UCSD-AML1 (cell line): ENCODE measurements around the gene CERS6.

Experiments used
- DNase-seq: peaks from one replicate; lab custom pipeline; 2025; ENCODE audit not compliant: unreplicated experiment; lab: John Stamatoyannopoulos, UW

Gene CERS6

DNA sequence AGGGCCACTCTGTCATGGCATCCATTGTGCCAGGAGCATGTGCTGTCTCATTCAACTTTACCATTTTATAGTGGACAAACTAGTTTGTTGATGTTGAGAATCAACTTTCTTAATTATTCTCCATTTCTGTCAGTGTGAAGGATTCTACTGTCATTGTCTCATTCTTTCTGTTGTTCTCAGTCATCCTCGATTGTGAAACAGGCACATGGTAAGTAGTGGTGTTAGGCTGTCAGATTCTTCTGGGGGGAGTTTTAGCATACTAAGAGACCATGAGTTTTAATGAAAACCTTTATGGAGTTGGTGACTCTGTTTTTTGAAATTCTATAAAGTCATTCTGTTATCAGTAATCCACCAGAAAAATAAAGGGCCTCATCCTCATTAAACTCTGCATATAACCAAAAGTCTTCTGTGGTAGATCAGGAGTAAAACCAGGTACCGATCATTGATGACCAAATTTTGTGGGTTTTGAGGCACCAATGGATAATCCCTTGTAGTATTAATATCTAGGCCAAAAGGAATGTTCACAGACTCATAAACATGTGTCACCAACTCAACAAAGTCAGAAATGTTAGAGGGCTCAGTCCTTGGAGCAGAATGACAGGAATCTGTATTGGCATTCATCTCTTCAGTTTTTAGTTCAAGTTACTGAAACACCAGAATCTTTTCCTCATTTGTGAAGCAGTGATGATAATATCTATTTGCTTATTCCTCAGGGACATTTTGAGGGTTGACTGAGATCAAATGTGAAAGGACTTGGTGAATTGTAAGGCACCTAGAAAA is 73.2 kb downstream of the CERS6 start:
- no peak for DNase-seq

- no peak for DNase-seq
Observed at GRCh38 chr2:168529900-168530561, 74.0 kb downstream of the CERS6 start.

DNA sequence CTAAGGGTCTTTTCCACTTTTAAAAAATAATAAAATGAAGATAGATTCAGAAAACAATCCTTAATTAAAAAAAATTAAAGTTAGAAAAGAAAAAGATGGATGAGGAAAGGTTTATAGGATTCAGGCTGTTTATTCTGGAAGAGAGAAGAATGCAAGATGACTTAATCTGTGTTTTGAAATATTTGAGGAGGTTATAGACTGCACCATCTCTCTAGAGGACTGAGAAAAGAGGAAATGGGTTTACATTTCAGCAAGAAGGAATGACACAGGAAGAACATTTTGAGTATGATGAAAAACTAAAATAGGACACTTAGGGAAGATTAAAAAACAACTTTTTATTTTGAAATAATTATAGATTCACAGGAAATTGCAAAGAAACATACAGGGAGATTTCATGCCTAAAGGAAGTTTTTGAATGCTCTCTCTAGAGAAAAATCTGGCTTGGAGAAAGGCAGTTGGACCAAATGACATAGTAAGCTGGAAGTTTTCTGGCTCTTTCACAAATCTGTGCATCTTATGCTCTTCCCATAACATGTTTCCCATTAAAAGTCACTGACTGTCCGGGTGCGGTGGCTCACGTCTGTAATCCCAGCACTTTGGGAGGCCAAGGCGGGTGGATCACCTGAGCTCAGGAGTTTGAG is 75.0 kb downstream of the CERS6 start:
- no peak for DNase-seq

DNA sequence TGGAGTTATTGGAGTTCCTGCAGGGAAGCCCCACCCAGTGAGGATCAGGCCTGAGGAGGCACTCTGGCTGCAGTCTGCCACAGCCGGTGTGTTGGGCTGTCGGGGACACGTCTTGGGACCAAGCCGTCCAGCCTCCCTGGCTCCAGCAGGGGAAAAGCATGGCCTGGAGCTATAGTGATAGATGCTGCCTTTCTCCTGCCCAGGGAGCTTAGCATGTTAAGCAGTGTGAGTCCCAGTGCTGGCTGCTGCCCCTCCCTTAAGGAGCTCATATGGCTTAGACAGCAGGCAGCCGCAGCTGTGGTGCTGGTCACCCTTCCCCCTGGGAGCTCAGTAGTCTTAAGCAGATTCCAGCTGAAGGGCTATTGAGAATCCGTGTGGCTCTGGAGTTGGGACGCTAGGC is 78.9 kb downstream of the CERS6 start:
- no peak for DNase-seq

- DNase-seq: no peak
Observed at GRCh38 chr2:168536925-168537466, 80.9 kb downstream of the CERS6 start.

- DNase-seq: no peak
Observed at GRCh38 chr2:168538133-168538532, 82.1 kb downstream of the CERS6 start.

DNA sequence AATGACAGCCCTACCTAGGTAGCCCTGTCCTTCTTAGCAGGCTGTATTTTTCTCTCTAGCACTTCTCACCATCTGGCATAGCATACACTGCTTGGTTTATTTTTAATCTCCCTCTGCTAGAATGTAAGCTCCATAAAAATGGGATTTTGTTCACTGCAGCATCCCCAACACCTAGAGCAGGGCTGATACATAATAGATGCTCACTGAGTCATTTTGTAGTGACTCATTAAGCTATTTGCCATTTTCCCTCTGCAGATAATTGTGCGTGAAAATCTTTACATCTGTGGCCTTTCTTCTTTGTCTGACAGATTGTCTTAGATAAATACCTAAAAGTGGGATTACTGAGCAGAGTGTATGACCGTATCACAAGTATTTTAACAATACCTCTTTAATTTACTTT is 82.5 kb downstream of the CERS6 start:
- DNase-seq: no peak

- DNase-seq: no peak
Observed at GRCh38 chr2:168539945-168540344, 83.9 kb downstream of the CERS6 start.

GRCh38 chr2:168541858-168542257 is 85.8 kb downstream of the CERS6 start:
- no peak for DNase-seq

DNA sequence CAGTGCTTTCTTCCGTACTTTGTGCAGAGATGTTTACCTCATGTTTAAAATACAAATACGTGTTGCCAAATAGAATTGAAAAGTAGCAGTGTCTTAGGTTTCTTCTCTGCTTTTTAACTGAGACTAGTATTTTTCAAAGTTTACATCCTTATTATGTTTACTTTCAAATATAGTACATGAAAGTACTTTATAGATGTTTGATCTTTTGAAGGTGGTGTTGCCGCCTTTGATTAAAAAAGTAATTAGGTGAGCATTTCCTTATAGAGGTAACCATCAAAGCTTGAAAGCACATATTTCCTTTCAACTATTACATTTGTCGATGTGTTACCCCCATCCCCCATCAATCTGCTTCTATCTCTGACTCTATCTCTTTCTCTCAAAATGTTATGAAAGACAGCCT is 87.0 kb downstream of the CERS6 start:
- DNase-seq: no peak

- DNase-seq: no peak
Observed at GRCh38 chr2:168543935-168544334, 87.9 kb downstream of the CERS6 start.

DNA sequence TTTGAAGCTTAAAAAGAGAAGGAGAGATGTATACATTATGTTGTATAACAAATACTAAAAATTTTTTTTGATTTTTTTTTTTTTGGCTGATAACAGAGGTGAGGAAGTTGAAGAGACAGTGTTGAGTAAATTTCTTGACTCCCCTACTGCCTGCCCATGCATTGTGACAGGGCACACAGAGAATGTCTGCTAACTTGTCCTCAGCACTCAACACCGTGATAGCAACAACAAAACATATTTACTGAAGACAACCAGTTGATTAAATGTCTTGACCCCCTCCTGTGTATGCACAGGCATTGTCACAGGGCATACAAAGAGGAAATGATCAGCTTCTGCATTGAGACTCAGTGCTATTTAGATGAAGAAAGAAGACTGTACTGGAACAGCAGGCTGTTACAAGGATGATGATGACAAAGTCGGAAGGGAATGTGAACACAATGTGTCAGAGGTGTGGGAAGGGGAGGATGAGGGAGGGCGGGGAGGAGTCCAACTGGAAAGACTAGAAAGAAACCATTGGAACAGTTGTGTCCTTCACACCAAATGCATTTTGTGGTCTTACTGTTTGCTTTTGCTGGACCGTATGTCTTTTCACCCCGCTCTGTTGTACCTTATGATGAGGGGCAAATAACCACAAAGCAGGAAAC is 89.5 kb downstream of the CERS6 start:
- peak; percentile 21 for DNase-seq

DNA sequence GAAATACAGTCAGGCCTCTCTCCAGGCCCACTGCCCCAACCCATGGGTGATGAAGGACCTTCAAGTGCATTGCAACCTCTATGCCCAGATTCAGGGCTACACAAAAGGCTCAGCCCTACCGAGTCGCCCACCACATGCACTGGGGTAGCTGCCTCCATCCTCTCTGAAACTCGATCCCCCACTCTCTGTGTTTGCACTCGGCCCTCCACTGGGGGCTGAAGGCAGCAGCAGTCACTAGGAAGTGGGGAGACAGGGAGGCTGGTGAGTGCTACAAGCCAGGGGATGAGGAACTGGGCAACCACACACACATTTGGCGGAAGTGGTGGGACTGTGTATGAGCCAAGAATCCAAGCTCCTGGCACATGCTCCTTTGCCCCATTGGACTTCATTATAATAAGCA is 94.6 kb downstream of the CERS6 start:
- DNase-seq: peak; percentile 66

DNA sequence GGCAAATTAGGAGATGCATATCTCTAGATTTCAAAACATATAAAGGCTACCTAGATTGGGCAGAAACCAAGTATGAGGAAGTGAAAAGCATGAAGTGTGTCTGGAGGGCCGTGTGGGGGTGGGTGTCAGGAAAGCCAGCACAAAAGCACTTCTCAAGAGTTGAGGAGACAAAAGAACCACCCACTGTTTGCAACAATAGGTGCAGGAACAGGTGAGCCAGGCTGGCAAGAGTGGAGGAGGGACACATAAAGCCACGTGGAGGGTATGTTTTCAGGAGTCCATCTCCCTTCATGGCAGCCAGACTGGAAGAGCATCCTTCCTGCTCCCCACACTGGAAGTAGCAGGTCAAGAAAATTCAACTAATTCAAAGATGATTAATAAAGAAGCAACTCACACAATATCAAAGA is 96.4 kb downstream of the CERS6 start:
- DNase-seq: peak; percentile 27

DNA sequence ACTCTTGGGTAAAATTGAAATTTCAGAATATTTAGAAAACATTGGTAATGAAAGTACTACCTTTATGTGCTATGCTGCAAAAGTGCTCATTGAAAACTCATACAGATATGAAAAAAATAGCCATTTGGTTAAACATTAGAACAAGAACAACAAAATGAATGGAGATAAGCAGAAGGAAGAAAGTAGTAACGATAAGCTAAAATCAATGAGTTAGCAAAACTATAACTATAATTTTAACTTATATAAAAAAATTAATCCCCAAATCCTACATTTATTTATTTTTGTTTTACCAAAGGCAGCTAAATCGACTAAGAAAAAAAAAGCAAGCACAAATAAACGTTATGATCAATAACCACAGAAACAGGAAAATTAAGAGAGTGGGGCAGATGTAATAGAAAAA is 99.2 kb downstream of the CERS6 start:
- no peak for DNase-seq

DNA sequence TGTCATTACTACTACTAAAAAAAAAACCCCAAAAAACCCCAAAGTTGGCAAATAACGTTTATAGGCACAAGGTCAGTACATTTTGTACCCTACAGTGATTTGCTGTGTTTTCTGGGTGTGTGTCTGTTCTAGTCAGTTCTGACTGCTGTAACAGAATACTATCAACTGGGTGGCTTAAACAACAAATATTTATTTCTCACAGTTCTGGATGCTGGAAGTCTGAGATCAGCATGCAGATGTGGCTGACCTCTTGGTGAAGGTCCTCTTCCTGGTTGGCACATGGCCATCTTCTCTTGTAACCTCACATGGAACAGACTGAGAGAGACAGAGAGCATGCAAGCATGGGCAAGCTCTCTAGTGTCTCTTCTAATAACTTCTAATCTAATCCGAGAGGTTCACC is 103.1 kb downstream of the CERS6 start:
- DNase-seq: no peak

- DNase-seq: no peak
Observed at GRCh38 chr2:168560817-168561499, 104.9 kb downstream of the CERS6 start.

- no peak for DNase-seq
Observed at GRCh38 chr2:168561991-168562390, 105.9 kb downstream of the CERS6 start.

- no peak for DNase-seq
Observed at GRCh38 chr2:168562971-168563370, 106.9 kb downstream of the CERS6 start.

- no peak for DNase-seq
Observed at GRCh38 chr2:168564641-168565040, 108.6 kb downstream of the CERS6 start.

DNA sequence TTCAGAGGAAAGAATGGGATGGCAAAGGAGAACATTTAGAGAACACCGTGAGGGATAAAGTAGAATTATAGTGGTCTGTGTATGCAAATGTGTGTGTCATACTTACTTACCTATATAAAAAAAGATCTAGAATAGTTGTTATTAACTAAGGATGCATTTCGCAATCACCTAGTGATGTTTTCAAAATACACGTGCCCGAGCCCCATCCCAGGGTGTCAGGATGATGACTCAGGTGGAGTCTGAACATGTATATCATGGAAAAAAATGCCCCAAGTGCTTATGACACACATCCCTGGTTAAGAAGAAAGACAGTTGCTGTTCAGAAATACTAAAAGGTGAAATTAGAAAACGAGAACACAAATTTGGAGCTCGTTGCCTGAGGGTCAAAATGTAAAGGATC is 109.0 kb downstream of the CERS6 start:
- no peak for DNase-seq
